ENCODE data around the gene BPGM.
"Not testable (repeated sequence)": the region's sequence is repeated elsewhere in the genome, so short reads cannot be mapped to it uniquely, and the experiment has no call there.

Gene BPGM

GRCh38 chr7:134639061-134639460 is 7.6 kb upstream of the BPGM start:
- H3K4me3 ChIP-seq (ENCODE audit: low read depth, low read length): no peak overlapping the region
- in situ Hi-C loops (cut with HindIII; ENCODE audit: low sequenced_read_pairs): no loop called here

DNA sequence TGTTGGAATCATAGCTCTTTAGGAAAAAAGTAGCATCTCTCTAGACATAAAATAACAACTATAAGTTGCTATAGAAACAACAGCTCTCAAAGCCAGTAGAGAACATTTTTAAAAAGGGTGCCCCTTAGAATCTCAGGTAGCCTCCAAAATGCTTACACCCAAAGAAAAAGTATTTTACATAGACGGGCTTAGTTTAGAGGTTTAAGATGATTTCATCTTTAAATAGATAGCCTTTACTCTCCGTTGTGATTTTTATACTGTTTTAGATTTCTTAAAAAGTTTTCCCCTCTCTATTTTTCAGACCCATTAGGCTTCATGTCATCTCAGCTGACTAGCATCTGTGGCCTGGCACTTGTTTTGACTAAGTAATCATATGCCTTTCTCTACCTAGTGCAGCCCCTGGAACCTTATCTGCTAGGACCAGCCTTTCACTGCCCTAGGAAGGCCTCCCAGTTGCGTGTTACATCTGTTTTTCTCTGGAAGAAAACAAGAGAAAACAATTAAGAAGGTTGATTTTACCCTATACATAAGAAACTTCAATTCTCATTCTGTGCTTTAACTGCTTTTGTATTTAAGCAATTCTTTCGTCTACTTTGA is 6.9 kb upstream of the BPGM start:
- TF ChIP-seq, protein P1, sequence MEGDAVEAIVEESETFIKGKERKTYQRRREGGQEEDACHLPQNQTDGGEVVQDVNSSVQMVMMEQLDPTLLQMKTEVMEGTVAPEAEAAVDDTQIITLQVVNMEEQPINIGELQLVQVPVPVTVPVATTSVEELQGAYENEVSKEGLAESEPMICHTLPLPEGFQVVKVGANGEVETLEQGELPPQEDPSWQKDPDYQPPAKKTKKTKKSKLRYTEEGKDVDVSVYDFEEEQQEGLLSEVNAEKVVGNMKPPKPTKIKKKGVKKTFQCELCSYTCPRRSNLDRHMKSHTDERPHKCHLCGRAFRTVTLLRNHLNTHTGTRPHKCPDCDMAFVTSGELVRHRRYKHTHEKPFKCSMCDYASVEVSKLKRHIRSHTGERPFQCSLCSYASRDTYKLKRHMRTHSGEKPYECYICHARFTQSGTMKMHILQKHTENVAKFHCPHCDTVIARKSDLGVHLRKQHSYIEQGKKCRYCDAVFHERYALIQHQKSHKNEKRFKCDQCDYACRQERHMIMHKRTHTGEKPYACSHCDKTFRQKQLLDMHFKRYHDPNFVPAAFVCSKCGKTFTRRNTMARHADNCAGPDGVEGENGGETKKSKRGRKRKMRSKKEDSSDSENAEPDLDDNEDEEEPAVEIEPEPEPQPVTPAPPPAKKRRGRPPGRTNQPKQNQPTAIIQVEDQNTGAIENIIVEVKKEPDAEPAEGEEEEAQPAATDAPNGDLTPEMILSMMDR (IDR thresholded peaks at IDR 0.05; ENCODE audit: low read depth, low read length, missing control alignments): no peak
- no peak for DNase-seq (ENCODE audit: low read depth)
- in situ Hi-C loops (cut with HindIII; ENCODE audit: low sequenced_read_pairs): no loop called here

More at GRCh38 chr7:134639061-134639460, 7.6 kb upstream of the BPGM start:
- TF ChIP-seq, protein P1 (IDR thresholded peaks at IDR 0.05; ENCODE audit: low read depth, low read length, missing control alignments): no peak
- DNase-seq (ENCODE audit: low read depth): no peak

GRCh38 chr7:134640842-134641715 is 5.6 kb upstream of the BPGM start:
- DNase-seq (ENCODE audit: low read depth): no peak
- TF ChIP-seq, protein P1 (IDR thresholded peaks at IDR 0.05; ENCODE audit: low read depth, low read length, missing control alignments): no peak
- no peak overlapping the region for H3K4me3 ChIP-seq (ENCODE audit: low read depth, low read length)
- in situ Hi-C loops (cut with HindIII; ENCODE audit: low sequenced_read_pairs): no loop called here

More for the DNA sequence above, 6.9 kb upstream of the BPGM start:
- H3K4me3 ChIP-seq (ENCODE audit: low read depth, low read length): no peak overlapping the region

- DNase-seq (ENCODE audit: low read depth); in situ Hi-C loops (cut with HindIII; ENCODE audit: low sequenced_read_pairs); H3K4me3 ChIP-seq (ENCODE audit: low read depth, low read length): not testable (repeated sequence)
Measured at GRCh38 chr7:134641981-134642380, 4.7 kb upstream of the BPGM start.

DNA sequence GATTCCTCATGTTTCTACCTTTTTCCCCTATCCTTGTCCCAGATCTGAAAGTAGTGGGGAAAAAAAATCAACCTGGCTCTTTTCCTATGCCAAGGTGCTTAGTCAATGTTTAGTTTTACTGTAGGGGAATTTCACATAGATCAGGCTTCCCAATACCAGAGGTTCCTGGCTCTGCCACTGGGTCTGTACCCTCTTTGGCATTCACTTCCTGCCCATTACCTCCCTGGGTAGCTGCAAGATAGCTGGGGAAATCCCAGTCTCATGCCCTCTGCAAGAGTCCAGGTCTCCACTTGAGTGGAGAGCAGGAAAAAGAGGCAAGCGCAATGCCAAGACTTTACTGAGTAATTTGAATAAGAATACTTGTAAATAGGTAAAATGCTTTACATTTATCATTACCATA is 3.5 kb upstream of the BPGM start:
- DNase-seq (ENCODE audit: low read depth): no peak
- TF ChIP-seq, protein P1 (IDR thresholded peaks at IDR 0.05; ENCODE audit: low read depth, low read length, missing control alignments): no peak
- in situ Hi-C loops (cut with HindIII; ENCODE audit: low sequenced_read_pairs): no loop called here
- H3K4me3 ChIP-seq (ENCODE audit: low read depth, low read length): no peak overlapping the region

- H3K4me3 ChIP-seq (ENCODE audit: low read depth, low read length): peak overlapping the region; percentile 89
- in situ Hi-C loops (cut with HindIII; ENCODE audit: low sequenced_read_pairs): no loop called here
- DNase-seq (ENCODE audit: low read depth): no peak
- TF ChIP-seq, protein P1 (IDR thresholded peaks at IDR 0.05; ENCODE audit: low read depth, low read length, missing control alignments): no peak
Measured at GRCh38 chr7:134645478-134645877, 1.2 kb upstream of the BPGM start.

DNA sequence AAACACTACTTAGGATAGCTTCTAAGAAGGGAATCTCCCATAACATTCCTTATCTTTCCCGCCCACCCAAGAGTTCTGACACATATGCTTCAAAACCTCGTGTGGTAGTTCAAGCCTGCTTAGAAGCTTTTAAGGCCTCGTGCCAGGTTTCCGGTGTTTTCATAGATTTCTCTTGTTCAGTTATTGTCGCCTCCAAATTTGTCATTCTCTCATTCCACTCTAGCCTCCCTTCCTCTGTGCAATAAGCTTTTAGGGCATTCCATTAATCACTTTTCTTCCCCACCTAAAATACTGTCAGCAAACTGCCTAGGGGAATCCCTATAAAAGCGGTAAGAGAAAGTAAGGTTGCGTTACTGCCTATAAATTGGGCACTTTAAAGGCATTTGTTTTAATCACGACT is 718 bp upstream of the BPGM start:
- in situ Hi-C loops (cut with HindIII; ENCODE audit: low sequenced_read_pairs): no loop called here
- H3K4me3 ChIP-seq (ENCODE audit: low read depth, low read length): peak overlapping the region; percentile 89
- DNase-seq (ENCODE audit: low read depth): no peak
- TF ChIP-seq, protein P1 (IDR thresholded peaks at IDR 0.05; ENCODE audit: low read depth, low read length, missing control alignments): no peak

Data from astrocyte of the cerebellum (primary cell).